GM12878 (cell line): Measurements from ENCODE around the gene CRYBA2. TPM values are rescaled to one million over a fixed set of nuclear protein-coding genes. Genes with fewer than 3 reads are reported as not detected.

Experiments
- ATAC-seq: fragments of 200-7000 bp; cut with Tn5 transposase; 3 replicates; pipeline ENCODE4 v1.9.1; 2020; ENCODE audit warnings: mild to moderate bottlenecking, moderate library complexity
- BruUV-seq: library from RNA; stranded (reverse); fragments of 400-500 nt; replicated peaks from 2 replicates; lab custom pipeline; 2021; lab: Mats Ljungman, UMichigan
- CTCF ChIA-PET: fragments of 300-600 bp; sonication (Branson Sonifier 250); formaldehyde crosslinking; extraction: SDS; loops from one replicate; lab custom pipeline; 2021; ENCODE audit warnings: inconsistent platforms; lab: Yijun Ruan, JAX
- POLR2A ChIA-PET: fragments of 350-600 bp; formaldehyde crosslinking; extraction: SDS; loops from one replicate; lab custom pipeline; 2021; ENCODE audit warnings: inconsistent platforms; lab: Charles Lee
- RAD21 ChIA-PET: fragments of 300-600 bp; sonication (Branson Sonifier 250); formaldehyde crosslinking; loops from one replicate; lab custom pipeline; 2023; ENCODE audit warnings: antibody characterized with exemption; ENCODE audit not compliant: unreplicated experiment; lab: Charles Lee
- SMC1A ChIA-PET: fragments of 300-600 bp; sonication (Branson Sonifier 250); formaldehyde crosslinking; loops from one replicate; lab custom pipeline; 2023; ENCODE audit not compliant: unreplicated experiment, uncharacterized antibody; lab: Charles Lee
- DNase-seq: peaks from one replicate; pipeline ENCODE4 v3.0.0-alpha.2; 2011; ENCODE audit warnings: low read depth, low spot score
- FAIRE-seq: peaks from 3 replicates; lab custom pipeline; 2011; peaks lifted over from hg19 to GRCh38; lab: Jason Lieb, UNC
- H2AFZ ChIP-seq: 2 replicates; pipeline ENCODE4 v1.6.0; 2011; ENCODE audit warnings: low read depth, low read length, control low read depth; ENCODE audit not compliant: control insufficient read depth
- H3K27ac ChIP-seq: 2 replicates; pipeline ENCODE4 v1.5.1; 2011; ENCODE audit warnings: control low read depth; ENCODE audit not compliant: control insufficient read depth, insufficient read depth
- H3K27me3 ChIP-seq, 2 experiments: replicated peaks in 1 of 2; 2 replicates each; pipeline versions ENCODE4 v1.6.0 to v1.6.1; 2011; ENCODE audit warnings: low read length in 1 of 2; ENCODE audit not compliant: control insufficient read depth in 2 of 2, insufficient read depth in 2 of 2
- H3K36me3 ChIP-seq, 2 experiments: 2 replicates each; pipeline ENCODE4 v1.5.1; 2011; ENCODE audit warnings: low read length in 1 of 2; ENCODE audit not compliant: control insufficient read depth in 2 of 2, insufficient read depth in 2 of 2
- H3K4me1 ChIP-seq: 2 replicates; pipeline ENCODE4 v1.6.1; 2011; ENCODE audit warnings: mild to moderate bottlenecking, low read length, moderate library complexity, mixed read lengths; ENCODE audit not compliant: control insufficient read depth, insufficient read depth
- H3K4me2 ChIP-seq: 2 replicates; pipeline ENCODE4 v1.6.0; 2011; ENCODE audit warnings: control low read depth; ENCODE audit not compliant: control insufficient read depth, insufficient read depth
- H3K4me3 ChIP-seq: fragments of 200-600 bp; sonication (generic); 2 replicates; pipeline ENCODE4 v1.5.1; 2016
- H3K79me2 ChIP-seq: 2 replicates; pipeline ENCODE4 v1.6.0; 2011; ENCODE audit warnings: low read length; ENCODE audit not compliant: control insufficient read depth, insufficient read depth
- H3K9ac ChIP-seq: 2 replicates; pipeline ENCODE4 v1.8.0; 2011; ENCODE audit warnings: low read length, control low read depth, mixed read lengths; ENCODE audit not compliant: control insufficient read depth, insufficient read depth
- H3K9me3 ChIP-seq: replicated peaks from 3 replicates; pipeline ENCODE4 v1.5.1; 2011; ENCODE audit warnings: mild to moderate bottlenecking, low read length; ENCODE audit not compliant: control insufficient read depth, insufficient read depth
- H4K20me1 ChIP-seq: 2 replicates; pipeline ENCODE4 v1.6.0; 2011; ENCODE audit not compliant: control insufficient read depth, insufficient read depth
- CREB1 ChIP-seq: IDR thresholded peaks from 2 replicates; pipeline ENCODE4 v1.6.1; 2012; ENCODE audit warnings: low read depth, mild to moderate bottlenecking, inconsistent platforms
- FOS ChIP-seq: IDR thresholded peaks from 3 replicates; pipeline ENCODE4 v1.6.1; 2011; ENCODE audit warnings: borderline replicate concordance; ENCODE audit not compliant: insufficient read length; ENCODE audit errors: extremely low read depth
- RFX5 ChIP-seq: IDR thresholded peaks from 2 replicates; pipeline ENCODE4 v1.6.1; 2011; ENCODE audit warnings: low read depth, low read length, improper control_type of control experiment
- SKIL ChIP-seq: fragments of 450-650 bp; IDR thresholded peaks from 2 replicates; pipeline ENCODE4 v1.6.1; 2017; ENCODE audit warnings: mild to moderate bottlenecking, low read depth, inconsistent platforms; ENCODE audit not compliant: poor library complexity, severe bottlenecking
- ZNF622 ChIP-seq: fragments of 450-650 bp; IDR thresholded peaks from 2 replicates; pipeline ENCODE4 v1.6.1; 2017; ENCODE audit warnings: mild to moderate bottlenecking, inconsistent platforms
- WGBS: methylation state at CpG from one replicate; pipeline ENCODE4 v1.1.6; 2016; ENCODE audit warnings: low lambda C conversion rate; ENCODE audit not compliant: insufficient replicate concordance, insufficient coverage; ENCODE audit errors: missing lambda C conversion rate; 5-methylcytosine and 5-hydroxymethylcytosine counted together
- in situ Hi-C: fragments of 300-500 bp; cut with MboI; formaldehyde crosslinking; loops from 9 replicates; pipeline ENCODE4 v1.14.3; 2018; ENCODE audit warnings: mixed read lengths
- intact Hi-C: fragments of 100-400 bp; cut with micrococcal nuclease; formaldehyde crosslinking; loops from one replicate; pipeline ENCODE4 v1.14.2; 2022; ENCODE audit not compliant: unreplicated experiment
- polyA plus RNA-seq, 11 experiments: library from polyadenylated mRNA; depleted of rRNA in 4 of 11; unstranded in 6 of 11; stranded (reverse) in 5 of 11; fragments of >200 nt; fragmentation: Nextera tagmentation in 4 of 11; fragmentation: Illumina TruSeq in 1 of 11; extraction: Ambion mirVana in 4 of 11; extraction: Trizol in 1 of 11; gene quantifications; 1 replicate in 1 of 11; 2 replicates in 10 of 11; pipeline versions ENCODE4 v1.2.1 to v1.2.3, GENCODE V29; 2011 to 2016; ENCODE audit warnings: inconsistent platforms in 2 of 11, missing spikeins in 2 of 11, low read depth in 1 of 11
- total RNA-seq, 4 experiments: library from RNA; depleted of rRNA in 3 of 4; stranded (reverse); fragments of >200 nt in 3 of 4; fragmentation: Illumina TruSeq in 1 of 4; extraction: Trizol in 1 of 4; gene quantifications; 2 replicates each; pipeline versions ENCODE4 v1.2.1 to v1.2.3, GENCODE V29; 2013 to 2021
- TF ChIP-seq, protein P1 (sequence below): fragments of 450-650 bp; IDR thresholded peaks from 2 replicates; pipeline ENCODE4 v1.6.1; 2014; ENCODE audit warnings: mild to moderate bottlenecking
- TF ChIP-seq, protein P2 (sequence below): IDR thresholded peaks from 2 replicates; pipeline ENCODE4 v1.6.1; 2012; ENCODE audit warnings: improper control_type of control experiment, low read depth, low read length; ENCODE audit not compliant: insufficient replicate concordance
- TF ChIP-seq, protein P3 (sequence below): IDR thresholded peaks from 2 replicates; pipeline ENCODE4 v1.6.1; 2011; ENCODE audit warnings: low read depth, low read length, improper control_type of control experiment, borderline replicate concordance

CRYBA2 gene
- total and polyA plus RNA-seq, 10 of the 15 experiments (the other 5 are each of a cell fraction or from before 2014, with no cell fraction given) = not detected

- ChIA-PET CTCF (no interaction called here), SMC1A (no interaction called here), POLR2A (no interaction called here), RAD21 (no interaction called here)
- no peaks in the 10 kb centered on the region for H3K9me3 ChIP-seq
- TF ChIP-seq RFX5 = no peak
- no peak for TF ChIP-seq ZNF622
- TF ChIP-seq, protein P1, sequence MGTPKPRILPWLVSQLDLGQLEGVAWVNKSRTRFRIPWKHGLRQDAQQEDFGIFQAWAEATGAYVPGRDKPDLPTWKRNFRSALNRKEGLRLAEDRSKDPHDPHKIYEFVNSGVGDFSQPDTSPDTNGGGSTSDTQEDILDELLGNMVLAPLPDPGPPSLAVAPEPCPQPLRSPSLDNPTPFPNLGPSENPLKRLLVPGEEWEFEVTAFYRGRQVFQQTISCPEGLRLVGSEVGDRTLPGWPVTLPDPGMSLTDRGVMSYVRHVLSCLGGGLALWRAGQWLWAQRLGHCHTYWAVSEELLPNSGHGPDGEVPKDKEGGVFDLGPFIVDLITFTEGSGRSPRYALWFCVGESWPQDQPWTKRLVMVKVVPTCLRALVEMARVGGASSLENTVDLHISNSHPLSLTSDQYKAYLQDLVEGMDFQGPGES = no peak
- no peak for TF ChIP-seq SKIL
- TF ChIP-seq, protein P2, sequence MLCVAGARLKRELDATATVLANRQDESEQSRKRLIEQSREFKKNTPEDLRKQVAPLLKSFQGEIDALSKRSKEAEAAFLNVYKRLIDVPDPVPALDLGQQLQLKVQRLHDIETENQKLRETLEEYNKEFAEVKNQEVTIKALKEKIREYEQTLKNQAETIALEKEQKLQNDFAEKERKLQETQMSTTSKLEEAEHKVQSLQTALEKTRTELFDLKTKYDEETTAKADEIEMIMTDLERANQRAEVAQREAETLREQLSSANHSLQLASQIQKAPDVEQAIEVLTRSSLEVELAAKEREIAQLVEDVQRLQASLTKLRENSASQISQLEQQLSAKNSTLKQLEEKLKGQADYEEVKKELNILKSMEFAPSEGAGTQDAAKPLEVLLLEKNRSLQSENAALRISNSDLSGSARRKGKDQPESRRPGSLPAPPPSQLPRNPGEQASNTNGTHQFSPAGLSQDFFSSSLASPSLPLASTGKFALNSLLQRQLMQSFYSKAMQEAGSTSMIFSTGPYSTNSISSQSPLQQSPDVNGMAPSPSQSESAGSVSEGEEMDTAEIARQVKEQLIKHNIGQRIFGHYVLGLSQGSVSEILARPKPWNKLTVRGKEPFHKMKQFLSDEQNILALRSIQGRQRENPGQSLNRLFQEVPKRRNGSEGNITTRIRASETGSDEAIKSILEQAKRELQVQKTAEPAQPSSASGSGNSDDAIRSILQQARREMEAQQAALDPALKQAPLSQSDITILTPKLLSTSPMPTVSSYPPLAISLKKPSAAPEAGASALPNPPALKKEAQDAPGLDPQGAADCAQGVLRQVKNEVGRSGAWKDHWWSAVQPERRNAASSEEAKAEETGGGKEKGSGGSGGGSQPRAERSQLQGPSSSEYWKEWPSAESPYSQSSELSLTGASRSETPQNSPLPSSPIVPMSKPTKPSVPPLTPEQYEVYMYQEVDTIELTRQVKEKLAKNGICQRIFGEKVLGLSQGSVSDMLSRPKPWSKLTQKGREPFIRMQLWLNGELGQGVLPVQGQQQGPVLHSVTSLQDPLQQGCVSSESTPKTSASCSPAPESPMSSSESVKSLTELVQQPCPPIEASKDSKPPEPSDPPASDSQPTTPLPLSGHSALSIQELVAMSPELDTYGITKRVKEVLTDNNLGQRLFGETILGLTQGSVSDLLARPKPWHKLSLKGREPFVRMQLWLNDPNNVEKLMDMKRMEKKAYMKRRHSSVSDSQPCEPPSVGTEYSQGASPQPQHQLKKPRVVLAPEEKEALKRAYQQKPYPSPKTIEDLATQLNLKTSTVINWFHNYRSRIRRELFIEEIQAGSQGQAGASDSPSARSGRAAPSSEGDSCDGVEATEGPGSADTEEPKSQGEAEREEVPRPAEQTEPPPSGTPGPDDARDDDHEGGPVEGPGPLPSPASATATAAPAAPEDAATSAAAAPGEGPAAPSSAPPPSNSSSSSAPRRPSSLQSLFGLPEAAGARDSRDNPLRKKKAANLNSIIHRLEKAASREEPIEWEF = no peak
- no peak for TF ChIP-seq CREB1
- TF ChIP-seq, protein P3, sequence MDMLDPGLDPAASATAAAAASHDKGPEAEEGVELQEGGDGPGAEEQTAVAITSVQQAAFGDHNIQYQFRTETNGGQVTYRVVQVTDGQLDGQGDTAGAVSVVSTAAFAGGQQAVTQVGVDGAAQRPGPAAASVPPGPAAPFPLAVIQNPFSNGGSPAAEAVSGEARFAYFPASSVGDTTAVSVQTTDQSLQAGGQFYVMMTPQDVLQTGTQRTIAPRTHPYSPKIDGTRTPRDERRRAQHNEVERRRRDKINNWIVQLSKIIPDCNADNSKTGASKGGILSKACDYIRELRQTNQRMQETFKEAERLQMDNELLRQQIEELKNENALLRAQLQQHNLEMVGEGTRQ = no peak
- no peak for TF ChIP-seq FOS
- no peaks in the 10 kb centered on the region for H4K20me1 ChIP-seq
- H3K4me2 ChIP-seq = no peak overlapping the region
- FAIRE-seq (no peak), DNase-seq (no peak), ATAC-seq (no peak)
- WGBS = 16% methylated on average over 4 of the region's 4 CpGs
- no peak overlapping the region for H3K27ac ChIP-seq
- intact Hi-C loops (no loop called here), in situ Hi-C loops (no loop called here)
- H3K79me2 ChIP-seq = no peaks in the 10 kb centered on the region
- H3K36me3 ChIP-seq = no peaks in the 10 kb centered on the region
- no peak overlapping the region for H3K9ac ChIP-seq
- H2AFZ ChIP-seq = no peak overlapping the region
- no peaks in the 10 kb centered on the region for H3K4me1 ChIP-seq
- H3K27me3 ChIP-seq = peaks cover 12 to 16% of the 10 kb centered on the region in 2 experiments; a peak in 3 of 4 replicates
- no TSS peak for BruUV-seq
- H3K4me3 ChIP-seq = no peak overlapping the region
Observed at GRCh38 chr2:218961229-218961628, 32.0 kb downstream of the CRYBA2 start.
